ENCODE results near the gene MSI2. TPM values are rescaled to one million over a fixed set of nuclear protein-coding genes. Genes with fewer than 3 reads are reported as not detected.

MSI2 gene
- total RNA-seq, 1 experiment from 2014 or later = 85.2 TPM

DNA sequence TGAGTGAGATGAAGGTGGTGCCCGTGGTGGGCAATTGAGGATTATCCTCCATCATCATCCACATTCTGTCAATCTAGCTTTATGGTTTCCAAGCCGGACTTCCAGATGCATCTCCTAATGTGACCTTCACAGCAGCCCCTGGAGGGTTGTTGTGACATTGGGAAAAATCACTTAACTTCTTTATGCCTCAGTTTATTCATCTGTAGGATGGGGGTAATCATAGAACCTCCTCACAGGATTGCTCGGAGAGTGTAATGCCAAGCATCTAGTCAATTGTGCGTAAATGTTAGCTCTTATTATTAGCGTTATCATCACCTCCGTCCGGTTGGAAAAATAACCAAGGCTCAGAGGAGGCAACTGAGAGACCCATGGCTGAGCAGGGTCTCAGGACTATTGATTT is 274.8 kb downstream of the MSI2 start:
- in situ Hi-C loops (cut with HindIII; ENCODE audit: low pct_unique_long_range_greater_than_20kb, low sequenced_read_pairs) = no loop called here
- no peak for DNase-seq (ENCODE audit: low read depth, low spot score)

DNA sequence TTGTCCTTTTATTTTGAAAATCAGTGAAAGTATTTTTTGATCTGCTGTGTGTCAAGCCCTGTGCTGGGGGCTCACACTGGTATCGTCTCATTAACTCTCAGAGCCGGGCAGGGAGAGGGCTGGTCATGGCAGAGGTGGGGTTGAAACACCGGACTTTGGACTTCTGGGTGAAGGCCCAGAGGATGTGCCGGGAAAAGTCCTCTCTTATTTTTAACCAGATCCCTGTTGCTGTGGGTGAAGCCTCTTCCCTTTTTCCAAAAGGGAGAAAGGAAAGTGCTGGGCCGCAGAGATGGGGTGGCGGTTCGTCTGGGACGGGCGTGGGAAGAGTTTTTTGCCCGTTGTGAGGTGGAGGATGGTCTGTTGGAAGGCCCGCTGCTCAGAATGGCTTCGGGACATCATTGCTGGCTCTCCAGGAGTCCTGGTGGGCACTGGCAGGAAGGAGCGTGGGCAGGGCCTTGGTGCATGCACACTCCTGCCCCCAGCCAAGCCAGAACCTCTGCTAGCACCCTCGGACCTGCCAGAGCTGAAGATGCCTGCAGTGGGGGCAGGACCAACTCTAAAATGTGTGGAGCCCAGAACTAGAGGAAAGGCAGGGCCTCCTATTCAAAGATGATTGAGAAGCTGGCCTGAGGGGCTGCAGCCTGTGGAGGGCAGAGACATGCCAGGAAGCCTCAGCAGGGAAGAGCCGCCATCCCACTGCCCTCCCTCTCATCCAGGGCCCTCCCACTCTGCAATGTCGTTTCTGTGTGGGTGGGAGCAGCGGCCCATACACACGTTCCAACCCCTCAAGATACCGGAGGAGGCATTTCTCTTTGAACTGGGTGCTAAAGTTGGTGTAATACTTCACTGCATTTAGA is 275.6 kb downstream of the MSI2 start:
- no peak for DNase-seq (ENCODE audit: low read depth, low spot score)
- in situ Hi-C loops (cut with HindIII; ENCODE audit: low pct_unique_long_range_greater_than_20kb, low sequenced_read_pairs) = no loop called here

DNA sequence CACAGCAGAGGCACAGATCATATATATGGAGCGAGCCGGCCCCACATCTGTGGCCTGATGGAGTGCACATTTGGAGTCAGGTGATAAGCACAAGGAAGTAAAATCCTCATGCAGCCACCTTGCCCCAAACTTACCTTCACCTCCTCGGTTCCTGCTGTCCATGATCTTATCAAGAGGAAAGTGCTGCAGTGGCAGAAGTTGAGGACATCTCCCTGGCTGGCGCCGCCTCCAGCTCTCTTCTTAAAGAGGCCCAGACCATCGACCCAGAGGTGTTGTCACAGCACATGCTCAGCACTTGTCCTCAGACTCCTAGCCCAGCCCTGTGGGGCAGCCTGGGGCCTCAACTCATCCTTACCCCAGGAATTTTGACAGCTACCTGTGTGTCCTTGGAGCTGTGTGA is 276.2 kb downstream of the MSI2 start:
- DNase-seq (ENCODE audit: low read depth, low spot score) = no peak
- in situ Hi-C loops (cut with HindIII; ENCODE audit: low pct_unique_long_range_greater_than_20kb, low sequenced_read_pairs) = no loop called here

DNA sequence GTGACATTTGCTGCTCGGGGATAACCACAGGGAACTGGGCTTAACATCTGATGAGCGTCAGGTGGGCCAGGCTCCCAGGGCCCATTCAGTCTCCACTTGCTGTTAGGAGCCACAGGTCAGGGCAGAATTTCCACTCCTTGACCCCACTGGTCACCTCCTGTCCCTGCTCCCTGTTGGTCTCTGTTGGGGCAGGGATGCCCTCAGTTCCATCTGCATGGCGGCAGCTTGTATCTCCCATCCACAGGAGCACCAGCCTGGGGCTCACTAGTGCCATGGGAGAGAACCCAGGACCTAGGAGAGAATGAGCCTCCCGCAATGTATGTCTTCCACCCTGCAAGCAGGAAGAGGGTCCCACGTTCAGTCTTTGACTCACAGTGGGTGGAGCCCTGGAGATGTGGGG is 276.6 kb downstream of the MSI2 start:
- in situ Hi-C loops (cut with HindIII; ENCODE audit: low pct_unique_long_range_greater_than_20kb, low sequenced_read_pairs) = no loop called here
- no peak for DNase-seq (ENCODE audit: low read depth, low spot score)

DNA sequence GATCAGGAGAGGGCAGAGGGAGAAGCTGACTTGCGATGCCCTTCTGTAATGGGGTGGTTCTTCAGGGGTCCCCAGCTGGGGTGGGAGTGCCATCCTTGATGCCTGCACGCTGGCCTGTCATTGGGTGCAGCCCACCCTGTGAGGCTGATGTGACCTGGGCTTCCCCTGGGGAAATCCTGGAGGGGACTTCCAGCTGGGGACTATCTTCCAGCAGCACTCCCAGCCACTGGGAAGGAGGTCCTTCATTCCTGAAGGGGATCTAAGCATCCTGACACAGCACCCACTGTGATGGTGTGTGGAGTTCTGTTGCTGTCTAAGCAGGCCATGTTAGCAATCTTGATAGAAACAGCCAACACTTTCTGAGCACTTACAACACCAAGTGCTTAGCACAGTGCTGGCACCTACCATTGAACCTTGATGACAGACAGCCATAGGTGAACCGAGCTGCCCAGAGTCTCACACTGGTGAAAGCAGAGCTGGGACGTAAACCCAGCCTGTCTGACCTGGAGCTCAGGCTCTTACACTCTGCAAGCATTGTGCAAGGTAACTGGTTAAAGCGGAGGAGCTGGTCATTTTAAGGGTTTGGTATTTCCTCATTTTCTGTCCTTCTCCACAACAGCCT is 277.5 kb downstream of the MSI2 start:
- in situ Hi-C loops (cut with HindIII; ENCODE audit: low pct_unique_long_range_greater_than_20kb, low sequenced_read_pairs) = no loop called here
- DNase-seq (ENCODE audit: low read depth, low spot score) = no peak

DNA sequence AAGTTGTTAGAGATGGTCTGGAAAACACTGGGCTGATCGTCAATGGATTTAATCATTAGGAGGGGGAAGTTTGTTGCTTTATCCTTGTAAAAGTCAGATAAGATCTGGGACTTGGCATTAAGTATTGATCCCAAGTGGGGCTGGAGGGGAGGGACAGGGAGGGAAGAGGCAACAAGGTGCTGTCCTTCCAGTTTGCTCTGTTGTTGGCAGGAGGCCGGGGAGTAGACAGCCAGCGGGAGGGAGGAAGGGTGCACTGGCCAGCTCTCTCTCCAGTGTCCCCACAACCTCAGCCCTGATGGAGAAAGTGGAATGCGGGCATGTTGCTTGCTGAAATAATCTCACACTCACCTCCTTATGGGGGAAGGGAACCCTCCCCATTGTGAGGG is 278.5 kb downstream of the MSI2 start:
- no peak for DNase-seq (ENCODE audit: low read depth, low spot score)
- in situ Hi-C loops (cut with HindIII; ENCODE audit: low pct_unique_long_range_greater_than_20kb, low sequenced_read_pairs) = no loop called here

DNA sequence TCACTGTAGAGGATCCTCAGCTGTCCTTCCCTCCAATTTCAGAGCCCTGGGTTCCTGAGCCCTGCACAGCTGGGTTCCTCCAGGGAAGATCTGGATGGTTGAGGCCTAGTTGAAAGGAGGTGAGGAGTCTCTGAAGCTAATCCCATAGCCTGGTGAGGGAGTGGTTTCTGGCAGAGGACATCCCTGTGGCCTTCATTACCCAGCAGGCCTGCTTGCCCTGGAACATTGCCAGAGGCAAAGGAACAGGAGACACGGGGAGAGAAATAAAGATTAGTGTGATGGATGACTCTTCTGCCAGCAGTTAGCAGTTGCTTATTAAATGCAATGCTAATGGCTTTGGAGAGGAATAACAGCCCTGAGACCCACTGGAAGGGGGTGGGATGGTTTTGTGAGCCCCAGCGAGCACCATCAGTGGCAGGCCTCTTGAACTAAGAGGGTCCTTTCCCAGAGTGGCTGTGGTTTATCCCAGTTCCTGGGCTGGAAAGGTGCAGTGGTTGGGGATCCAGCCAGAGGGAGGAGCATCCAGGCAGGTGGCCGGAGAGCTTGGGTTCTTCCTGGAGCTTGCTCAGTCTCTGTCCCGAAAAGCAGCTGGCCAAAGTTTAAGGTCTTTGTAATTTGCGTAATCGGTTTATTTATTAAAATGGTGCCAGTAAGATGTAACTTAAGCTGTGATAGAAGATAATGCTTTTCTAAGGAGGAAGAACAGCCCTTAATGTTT is 279.1 kb downstream of the MSI2 start:
- in situ Hi-C loops (cut with HindIII; ENCODE audit: low pct_unique_long_range_greater_than_20kb, low sequenced_read_pairs) = no loop called here
- DNase-seq (ENCODE audit: low read depth, low spot score) = no peak

DNA sequence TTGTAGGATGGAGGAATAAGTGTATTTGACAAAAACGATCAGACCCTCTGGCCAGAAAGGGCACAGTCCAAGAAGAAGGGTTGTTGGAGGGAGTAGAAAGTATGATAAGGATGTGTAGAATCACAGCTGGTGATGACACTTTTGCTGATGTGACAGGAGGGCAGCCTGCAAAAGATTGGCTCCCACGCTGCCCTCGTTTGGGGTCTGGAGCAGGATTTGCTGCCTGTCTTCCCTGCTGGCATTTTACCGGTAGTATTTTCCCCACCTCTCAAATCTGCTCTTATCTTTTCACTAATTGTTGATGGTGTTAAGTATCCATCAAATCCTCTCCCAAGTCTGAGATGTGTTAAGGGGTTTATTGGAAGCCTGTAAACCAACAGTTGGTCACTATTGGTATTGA is 280.0 kb downstream of the MSI2 start:
- no peak for DNase-seq (ENCODE audit: low read depth, low spot score)
- in situ Hi-C loops (cut with HindIII; ENCODE audit: low pct_unique_long_range_greater_than_20kb, low sequenced_read_pairs) = no loop called here

DNA sequence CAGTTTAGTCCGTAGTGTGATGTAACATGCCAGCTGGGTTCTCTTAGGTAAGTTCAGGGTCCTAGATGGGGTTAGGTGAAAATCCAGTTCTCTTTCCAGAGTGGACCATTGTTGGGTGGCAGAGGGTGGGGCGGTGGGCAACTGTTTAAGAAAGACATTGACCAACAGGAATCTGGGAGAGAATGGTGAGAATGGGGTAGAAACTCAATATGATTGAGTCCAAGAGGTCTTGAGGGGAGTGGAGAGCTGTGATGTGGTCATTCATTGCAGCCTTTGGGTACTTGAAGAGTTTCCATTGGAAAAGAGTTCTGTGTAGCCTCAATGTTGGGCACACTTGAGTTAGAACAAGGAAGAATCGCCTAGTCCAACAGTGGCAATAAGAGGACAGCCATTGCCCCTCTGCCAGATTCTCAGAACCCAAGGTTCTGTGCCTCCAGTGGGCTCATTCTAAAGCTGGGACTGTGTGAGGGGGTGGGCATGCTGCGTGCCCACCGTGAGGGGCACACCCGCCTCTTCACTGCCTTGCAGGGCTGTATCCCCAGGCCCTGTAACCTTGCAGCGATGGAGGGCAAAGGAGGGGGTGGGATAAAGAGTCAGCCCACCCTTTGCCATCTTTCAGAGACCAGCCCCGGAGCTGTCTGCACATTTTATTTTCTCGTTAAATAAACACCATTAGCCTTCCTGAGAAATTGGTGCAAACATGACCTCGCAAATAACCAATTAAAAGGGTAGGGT is 280.6 kb downstream of the MSI2 start:
- in situ Hi-C loops (cut with HindIII; ENCODE audit: low pct_unique_long_range_greater_than_20kb, low sequenced_read_pairs) = no loop called here
- DNase-seq (ENCODE audit: low read depth, low spot score) = no peak

DNA sequence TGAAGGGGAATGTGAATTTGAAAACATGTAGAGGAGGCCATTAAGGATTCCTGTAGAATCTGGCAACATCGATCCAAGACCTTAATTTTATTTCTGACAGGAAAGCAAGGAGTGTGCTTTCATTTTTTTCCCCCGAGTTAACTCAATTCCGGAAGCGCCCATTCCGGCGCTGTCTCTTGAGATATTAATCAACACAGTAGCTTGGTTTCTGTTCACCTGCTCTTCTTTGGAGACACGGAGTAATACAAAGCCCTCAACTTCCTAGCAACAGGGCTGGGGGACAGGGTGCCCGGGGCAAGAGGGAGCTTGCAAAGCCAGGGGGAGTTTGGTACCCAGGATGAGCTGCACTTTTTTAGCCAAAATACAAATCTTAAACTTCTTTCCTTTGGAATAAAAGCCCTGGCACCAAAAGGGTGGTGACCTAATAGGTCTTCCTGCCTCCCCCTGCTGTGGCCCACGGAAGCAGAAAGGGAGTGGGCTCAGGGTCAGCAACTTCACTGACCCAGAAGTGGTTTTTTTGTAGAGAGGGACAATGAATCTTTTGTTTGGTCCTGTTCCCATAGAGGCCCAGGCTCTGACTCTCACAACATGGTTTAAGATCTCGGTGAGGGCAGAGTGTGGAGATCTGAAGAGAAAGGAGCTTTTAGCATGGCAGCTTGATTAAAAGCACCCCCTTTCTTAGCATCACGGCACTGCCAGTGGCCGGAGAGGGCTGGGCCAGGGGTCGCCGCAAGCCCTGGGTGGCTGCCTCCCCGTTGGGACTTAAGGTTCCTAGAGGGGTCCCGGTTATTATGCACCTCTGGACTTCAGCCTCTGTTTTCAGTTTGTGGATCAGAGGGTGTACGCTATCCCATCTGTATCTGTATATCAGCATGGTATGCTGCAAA is 281.4 kb downstream of the MSI2 start:
- in situ Hi-C loops (cut with HindIII; ENCODE audit: low pct_unique_long_range_greater_than_20kb, low sequenced_read_pairs) = no loop called here
- DNase-seq (ENCODE audit: low read depth, low spot score) = peak; percentile 62

DNA sequence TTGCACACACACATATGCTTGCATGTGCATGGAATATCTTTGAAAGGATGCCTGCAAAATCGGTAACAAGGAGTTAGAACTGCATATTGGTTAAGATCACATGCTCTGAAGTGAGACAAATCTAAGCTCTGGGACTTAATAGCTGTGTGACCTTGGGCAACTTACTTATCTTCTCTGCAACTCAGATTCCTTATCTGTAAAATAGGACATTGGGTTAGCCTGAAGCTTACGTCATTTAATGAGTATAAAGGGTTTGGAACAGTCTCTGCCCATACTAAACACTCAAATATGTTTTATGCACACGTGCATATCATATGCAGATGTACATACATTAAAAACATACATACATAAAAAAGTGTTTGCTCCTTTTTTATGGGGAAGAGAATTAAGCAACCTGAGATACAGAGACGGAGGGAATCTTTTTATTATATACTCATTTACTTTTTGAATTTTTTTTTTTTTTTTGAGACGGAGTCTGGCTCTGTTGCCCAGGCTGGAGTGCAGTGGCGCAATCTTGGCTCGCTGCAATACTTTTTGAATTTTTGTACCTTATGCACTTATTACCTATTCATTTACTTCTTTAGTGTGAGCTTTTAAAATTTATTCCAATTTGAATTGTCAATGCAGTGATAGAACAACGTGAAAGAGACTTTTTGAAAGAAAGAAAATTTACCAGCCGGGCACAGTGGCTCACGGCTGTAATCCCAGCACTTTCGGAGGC is 282.6 kb downstream of the MSI2 start:
- in situ Hi-C loops (cut with HindIII; ENCODE audit: low pct_unique_long_range_greater_than_20kb, low sequenced_read_pairs) = no loop called here
- no peak for DNase-seq (ENCODE audit: low read depth, low spot score)

DNA sequence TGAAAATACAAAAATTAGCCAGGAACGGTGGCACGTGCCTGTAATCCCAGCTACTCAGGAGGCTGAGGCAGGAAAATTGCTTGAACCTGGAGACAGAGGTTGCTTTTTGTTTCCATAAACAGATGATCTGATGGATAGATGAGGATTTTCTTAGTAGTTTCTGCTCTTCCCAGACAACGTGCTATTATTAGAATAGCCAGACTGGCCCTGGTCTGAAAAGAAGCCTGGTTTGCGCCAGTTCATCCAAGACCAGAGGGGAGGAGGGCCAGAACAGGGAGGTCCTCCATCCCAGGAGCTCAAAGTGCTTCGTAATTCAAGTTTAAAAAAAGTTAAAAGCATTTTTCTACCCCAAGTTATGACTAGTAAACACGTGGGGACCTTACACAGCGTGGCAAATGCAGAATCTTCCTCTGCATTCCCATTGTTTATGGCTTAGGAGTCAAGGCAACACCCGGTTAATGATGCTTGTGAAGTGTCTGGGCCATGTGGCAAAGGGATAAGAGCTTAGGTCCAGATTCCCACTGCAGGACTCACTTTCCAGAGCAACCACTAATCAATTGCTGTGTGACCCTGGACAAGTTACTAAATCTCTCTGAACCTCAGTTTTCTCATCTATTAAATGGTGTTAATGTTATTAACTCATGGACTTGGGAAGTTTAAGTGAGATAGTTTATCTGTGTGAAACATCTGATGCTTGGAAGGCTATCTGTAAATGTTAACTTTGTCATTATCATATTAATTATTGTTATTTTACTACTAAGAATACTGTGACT is 283.4 kb downstream of the MSI2 start:
- DNase-seq (ENCODE audit: low read depth, low spot score) = no peak
- in situ Hi-C loops (cut with HindIII; ENCODE audit: low pct_unique_long_range_greater_than_20kb, low sequenced_read_pairs) = no loop called here

DNA sequence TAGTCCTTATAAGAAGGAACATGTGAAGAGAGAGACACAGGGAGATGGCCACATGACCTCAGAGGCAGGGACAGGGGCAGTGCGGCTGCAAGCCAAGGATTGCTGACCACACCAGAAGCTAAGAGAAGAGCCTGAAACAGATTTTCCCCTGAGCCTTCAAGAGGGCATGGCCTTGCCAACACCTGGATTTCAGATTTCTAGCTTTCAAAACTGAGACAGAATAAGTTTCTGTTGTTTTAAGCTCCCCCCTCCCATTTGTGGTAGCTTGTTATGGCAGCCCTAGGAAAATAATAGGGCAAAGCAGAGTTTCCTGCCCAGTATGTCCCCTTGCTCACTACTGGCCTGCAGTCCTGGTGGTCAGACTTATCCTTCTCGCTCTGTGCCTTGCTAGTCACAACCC is 284.3 kb downstream of the MSI2 start:
- in situ Hi-C loops (cut with HindIII; ENCODE audit: low pct_unique_long_range_greater_than_20kb, low sequenced_read_pairs) = no loop called here

DNA sequence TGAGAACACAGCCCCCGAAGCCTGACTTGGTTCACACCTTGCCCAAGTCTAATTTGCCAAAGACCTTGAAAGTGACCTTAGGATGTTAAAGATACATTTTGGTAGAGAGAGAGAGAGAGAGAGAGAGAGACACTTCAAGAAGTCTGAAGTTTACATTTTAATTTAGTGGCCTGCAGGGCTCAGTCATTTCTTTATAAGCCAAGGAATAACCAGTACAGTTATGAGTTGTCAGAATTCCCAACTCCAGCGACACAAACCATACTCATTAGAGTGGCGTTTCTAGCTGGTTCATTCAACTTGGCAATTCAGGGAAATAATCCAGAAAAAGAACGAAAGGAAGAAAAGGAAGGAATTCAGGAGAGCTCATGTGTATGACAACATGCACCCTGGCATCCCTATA is 284.7 kb downstream of the MSI2 start:
- in situ Hi-C loops (cut with HindIII; ENCODE audit: low pct_unique_long_range_greater_than_20kb, low sequenced_read_pairs) = no loop called here
- no peak for DNase-seq (ENCODE audit: low read depth, low spot score)

More for the DNA sequence above, 284.3 kb downstream of the MSI2 start:
- no peak for DNase-seq (ENCODE audit: low read depth, low spot score)

DNA sequence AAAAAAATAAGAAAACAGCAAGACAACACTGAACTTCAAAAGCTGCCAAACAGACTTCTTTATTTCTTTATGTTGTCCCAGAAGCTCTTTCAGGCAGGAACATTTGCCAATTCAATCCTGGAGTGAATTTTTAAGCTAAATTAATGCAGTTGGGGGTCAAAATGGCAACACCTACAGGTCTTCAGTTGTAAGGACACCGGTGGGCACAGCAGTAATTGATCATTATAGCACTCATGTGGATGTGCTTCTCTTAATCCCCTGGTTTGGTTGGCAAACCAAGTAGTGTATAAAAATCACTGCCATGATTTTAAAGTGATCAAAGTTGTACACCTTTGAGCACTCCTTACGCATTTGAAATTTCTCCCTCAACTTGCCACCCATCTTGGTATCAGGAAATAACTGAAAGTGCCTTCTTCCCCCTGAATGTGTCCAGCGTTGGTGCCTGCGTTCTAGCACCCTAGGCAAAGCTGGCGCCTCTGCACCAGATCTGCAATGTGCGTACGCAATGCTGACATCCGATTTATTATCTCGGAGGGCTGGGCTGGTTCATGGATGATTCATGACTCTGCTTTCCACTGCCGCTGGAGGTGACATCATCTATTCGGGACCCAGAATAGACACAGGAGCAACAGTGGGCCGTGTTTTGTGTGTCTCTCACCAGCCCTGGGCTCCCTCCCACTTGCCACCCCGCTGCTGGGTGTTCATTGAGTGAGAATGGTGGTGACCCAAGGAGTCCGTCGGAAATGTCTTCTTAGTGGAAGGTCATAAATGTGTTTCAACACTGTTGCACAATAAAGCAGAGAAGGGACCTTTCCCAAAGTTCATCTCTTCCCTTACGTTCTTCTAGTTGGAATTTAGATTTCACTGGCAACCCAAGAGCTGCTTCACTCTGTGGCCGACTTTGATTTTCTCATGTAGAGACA is 285.4 kb downstream of the MSI2 start:
- in situ Hi-C loops (cut with HindIII; ENCODE audit: low pct_unique_long_range_greater_than_20kb, low sequenced_read_pairs) = no loop called here
- no peak for DNase-seq (ENCODE audit: low read depth, low spot score)

Measured in SK-MEL-5 (cell line).